Measurements from ENCODE around the gene TMPRSS11D.

Gene TMPRSS11D

DNA sequence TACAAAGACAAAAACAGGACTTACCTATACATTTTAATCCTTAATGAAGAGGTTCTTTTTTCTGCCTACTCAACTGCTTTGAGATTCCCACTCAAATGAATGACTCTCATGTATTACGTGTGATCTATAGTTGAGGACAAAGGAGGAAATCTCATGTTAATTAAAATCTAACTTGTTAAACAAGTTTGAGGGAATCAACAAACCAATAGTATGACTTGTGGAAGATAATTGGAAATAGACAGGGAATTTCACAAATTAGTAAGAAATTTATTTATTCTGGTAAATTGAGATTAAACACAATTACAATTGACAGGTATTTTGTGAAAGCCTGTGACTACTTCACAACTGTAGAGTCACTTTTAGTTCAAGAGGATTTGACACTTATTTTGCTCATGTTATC, at the start of gene TMPRSS11D:
Gene TMPRSS11D, minus strand, starts transcription at position 101 of the 400 bp plus-strand sequence. Its CDS starts 69 bp downstream, at position 32.
- Histone ChIP-seq H3K27me3 (ENCODE audit: control insufficient read depth in 5 of 5, insufficient read depth in 4 of 5, low read length in 5 of 5) (no peaks in the 10 kb centered on the region), H3K4me1 (ENCODE audit: control insufficient read depth in 5 of 5, insufficient read depth in 5 of 5, low read length in 5 of 5) (peaks cover 0 to 2% (median 0%) of the 10 kb centered on the region in 5 donors), H3K36me3 (ENCODE audit: control insufficient read depth in 5 of 5, insufficient read depth in 5 of 5, low read length in 5 of 5) (no peaks in the 10 kb centered on the region), H3K9me3 (ENCODE audit: control insufficient read depth in 5 of 5, low read length in 5 of 5) (no peaks in the 10 kb centered on the region), H3K9ac (ENCODE audit: low read length in 5 of 5) (no peak within 1 kb of the TSS), H3K27ac (ENCODE audit: low read depth, low read length) (no peak within 1 kb of the TSS), H3K4me3 (ENCODE audit: low read depth in 1 of 5, low read length in 5 of 5) (no peak within 1 kb of the TSS)

DNA sequence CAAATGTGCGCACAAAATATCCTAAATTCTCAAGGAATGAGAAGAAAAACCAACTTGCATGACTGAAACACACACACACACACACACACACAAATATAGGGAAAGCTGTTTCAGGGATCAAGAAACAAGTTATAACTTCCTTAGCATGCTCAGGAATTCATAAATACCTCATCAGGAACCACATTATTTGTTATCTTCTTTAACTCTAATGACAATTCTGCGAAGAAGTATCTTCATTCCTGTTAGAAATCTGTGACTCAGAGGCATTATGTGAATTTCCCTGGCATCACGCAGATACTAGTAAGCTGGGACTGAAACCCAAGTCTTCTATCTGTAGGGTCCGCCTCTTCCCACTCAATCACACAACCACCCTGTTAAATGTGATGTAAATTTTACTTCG, 49.2 kb upstream of the TMPRSS11D start:
- Histone ChIP-seq H3K4me1 (ENCODE audit: control insufficient read depth in 5 of 5, insufficient read depth in 5 of 5, low read length in 5 of 5) (no peaks in the 10 kb centered on the region), H3K9ac (ENCODE audit: low read length in 5 of 5) (no peak overlapping the region), H3K27ac (ENCODE audit: low read depth, low read length) (no peak overlapping the region), H3K27me3 (ENCODE audit: control insufficient read depth in 5 of 5, insufficient read depth in 4 of 5, low read length in 5 of 5) (no peaks in the 10 kb centered on the region), H3K9me3 (ENCODE audit: control insufficient read depth in 5 of 5, low read length in 5 of 5) (peaks cover 0 to 2% (median 0%) of the 10 kb centered on the region in 5 donors), H3K4me3 (ENCODE audit: low read depth in 1 of 5, low read length in 5 of 5) (no peak overlapping the region), H3K36me3 (ENCODE audit: control insufficient read depth in 5 of 5, insufficient read depth in 5 of 5, low read length in 5 of 5) (no peaks in the 10 kb centered on the region)

DNA sequence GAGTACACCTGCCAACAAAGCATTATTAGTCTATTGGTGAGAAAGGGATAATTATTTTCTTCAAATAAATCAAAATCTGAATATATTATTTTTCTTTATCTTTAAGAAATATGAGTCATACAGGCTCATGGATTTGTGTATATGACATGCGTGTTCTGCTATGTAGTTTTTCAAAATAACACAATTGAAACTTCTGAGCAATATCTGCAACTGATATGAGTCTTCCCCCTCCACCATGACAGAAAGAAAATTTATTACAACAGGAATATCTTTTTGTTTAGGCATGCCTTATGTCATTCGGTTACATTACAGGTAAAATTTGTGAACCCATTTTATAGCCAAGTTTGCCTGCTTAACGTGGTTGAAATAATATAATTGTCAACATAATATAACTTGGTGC, 47.5 kb upstream of the TMPRSS11D start:
- Histone ChIP-seq H3K9ac (ENCODE audit: low read length in 5 of 5) (no peak overlapping the region), H3K9me3 (ENCODE audit: control insufficient read depth in 5 of 5, low read length in 5 of 5) (peaks cover 0 to 5% (median 0%) of the 10 kb centered on the region in 5 donors), H3K4me1 (ENCODE audit: control insufficient read depth in 5 of 5, insufficient read depth in 5 of 5, low read length in 5 of 5) (no peaks in the 10 kb centered on the region), H3K4me3 (ENCODE audit: low read depth in 1 of 5, low read length in 5 of 5) (no peak overlapping the region), H3K36me3 (ENCODE audit: control insufficient read depth in 5 of 5, insufficient read depth in 5 of 5, low read length in 5 of 5) (no peaks in the 10 kb centered on the region), H3K27me3 (ENCODE audit: control insufficient read depth in 5 of 5, insufficient read depth in 4 of 5, low read length in 5 of 5) (no peaks in the 10 kb centered on the region), H3K27ac (ENCODE audit: low read depth, low read length) (no peak overlapping the region)

- H3K4me1 ChIP-seq (ENCODE audit: control insufficient read depth in 5 of 5, insufficient read depth in 5 of 5, low read length in 5 of 5) = no peaks in the 10 kb centered on the region
- H3K27me3 ChIP-seq (ENCODE audit: control insufficient read depth in 5 of 5, insufficient read depth in 4 of 5, low read length in 5 of 5) = no peaks in the 10 kb centered on the region
- no peak overlapping the region for H3K4me3 ChIP-seq (ENCODE audit: low read depth in 1 of 5, low read length in 5 of 5)
- no peak overlapping the region for H3K27ac ChIP-seq (ENCODE audit: low read depth, low read length)
- H3K9ac ChIP-seq (ENCODE audit: low read length in 5 of 5) = no peak overlapping the region
- H3K9me3 ChIP-seq (ENCODE audit: control insufficient read depth in 5 of 5, low read length in 5 of 5) = peaks cover 0 to 5% (median 4%) of the 10 kb centered on the region in 5 donors
- H3K36me3 ChIP-seq (ENCODE audit: control insufficient read depth in 5 of 5, insufficient read depth in 5 of 5, low read length in 5 of 5) = no peaks in the 10 kb centered on the region
These were observed 45.6 kb upstream of the TMPRSS11D start for GRCh38 chr4:67929426-67929825.

DNA sequence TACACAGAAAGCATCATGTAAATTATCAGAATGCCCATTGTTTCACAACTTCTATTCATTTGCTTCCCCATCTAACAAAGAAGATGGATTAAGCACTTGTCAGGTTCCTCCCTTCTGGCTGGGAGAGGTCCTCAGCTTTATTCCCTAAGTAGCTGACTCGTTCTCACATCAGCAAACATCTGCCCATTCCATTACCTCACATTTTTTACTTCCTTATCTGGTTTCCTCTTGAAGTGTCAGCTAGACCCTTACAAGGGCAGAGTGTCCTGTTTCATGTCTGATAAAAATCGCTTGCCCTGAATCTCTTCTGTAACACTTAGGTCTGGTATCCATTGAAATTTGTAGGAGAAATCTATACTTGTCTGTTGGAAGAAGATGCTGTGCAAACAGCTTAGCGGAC, 44.7 kb upstream of the TMPRSS11D start:
- Histone ChIP-seq H3K9ac (ENCODE audit: low read length in 5 of 5) (no peak overlapping the region), H3K9me3 (ENCODE audit: control insufficient read depth in 5 of 5, low read length in 5 of 5) (peaks cover 0 to 5% (median 4%) of the 10 kb centered on the region in 5 donors), H3K4me3 (ENCODE audit: low read depth in 1 of 5, low read length in 5 of 5) (no peak overlapping the region), H3K27ac (ENCODE audit: low read depth, low read length) (no peak overlapping the region), H3K36me3 (ENCODE audit: control insufficient read depth in 5 of 5, insufficient read depth in 5 of 5, low read length in 5 of 5) (no peaks in the 10 kb centered on the region), H3K27me3 (ENCODE audit: control insufficient read depth in 5 of 5, insufficient read depth in 4 of 5, low read length in 5 of 5) (no peaks in the 10 kb centered on the region), H3K4me1 (ENCODE audit: control insufficient read depth in 5 of 5, insufficient read depth in 5 of 5, low read length in 5 of 5) (no peaks in the 10 kb centered on the region)

GRCh38 chr4:67927251-67927650, 43.4 kb upstream of the TMPRSS11D start:
- Histone ChIP-seq H3K9me3 (ENCODE audit: control insufficient read depth in 5 of 5, low read length in 5 of 5) (peaks cover 0 to 5% (median 4%) of the 10 kb centered on the region in 5 donors), H3K36me3 (ENCODE audit: control insufficient read depth in 5 of 5, insufficient read depth in 5 of 5, low read length in 5 of 5) (no peaks in the 10 kb centered on the region), H3K27ac (ENCODE audit: low read depth, low read length) (no peak overlapping the region), H3K9ac (ENCODE audit: low read length in 5 of 5) (no peak overlapping the region), H3K27me3 (ENCODE audit: control insufficient read depth in 5 of 5, insufficient read depth in 4 of 5, low read length in 5 of 5) (no peaks in the 10 kb centered on the region), H3K4me1 (ENCODE audit: control insufficient read depth in 5 of 5, insufficient read depth in 5 of 5, low read length in 5 of 5) (no peaks in the 10 kb centered on the region), H3K4me3 (ENCODE audit: low read depth in 1 of 5, low read length in 5 of 5) (no peak overlapping the region)

GRCh38 chr4:67926485-67926884, 42.7 kb upstream of the TMPRSS11D start:
- Histone ChIP-seq H3K27me3 (ENCODE audit: control insufficient read depth in 5 of 5, insufficient read depth in 4 of 5, low read length in 5 of 5) (no peaks in the 10 kb centered on the region), H3K36me3 (ENCODE audit: control insufficient read depth in 5 of 5, insufficient read depth in 5 of 5, low read length in 5 of 5) (no peaks in the 10 kb centered on the region), H3K27ac (ENCODE audit: low read depth, low read length) (no peak overlapping the region), H3K4me3 (ENCODE audit: low read depth in 1 of 5, low read length in 5 of 5) (no peak overlapping the region), H3K9ac (ENCODE audit: low read length in 5 of 5) (no peak overlapping the region), H3K4me1 (ENCODE audit: control insufficient read depth in 5 of 5, insufficient read depth in 5 of 5, low read length in 5 of 5) (no peaks in the 10 kb centered on the region), H3K9me3 (ENCODE audit: control insufficient read depth in 5 of 5, low read length in 5 of 5) (peaks cover 0 to 5% (median 4%) of the 10 kb centered on the region in 5 donors)

DNA sequence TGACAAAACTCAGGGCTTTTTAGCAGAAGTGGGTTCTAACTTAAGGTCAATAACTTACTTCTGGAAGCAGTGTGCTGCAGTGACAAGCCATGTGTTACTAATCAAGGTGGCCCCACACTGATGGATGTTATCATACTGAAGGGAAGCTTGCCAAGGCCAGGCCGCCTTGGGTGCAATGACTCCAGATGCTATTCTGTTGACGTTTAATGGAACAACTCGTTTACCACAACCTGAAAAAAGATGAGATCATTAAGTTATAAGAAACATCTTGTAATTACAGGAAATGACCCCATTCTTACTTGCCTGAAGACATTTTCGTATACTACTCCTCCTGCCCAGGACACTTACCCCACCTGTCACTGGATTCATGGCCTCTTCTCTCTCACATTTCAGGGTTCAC, 38.9 kb upstream of the TMPRSS11D start:
- H3K9me3 ChIP-seq (ENCODE audit: control insufficient read depth in 5 of 5, low read length in 5 of 5) = peaks cover 0 to 5% (median 4%) of the 10 kb centered on the region in 5 donors
- no peaks in the 10 kb centered on the region for H3K36me3 ChIP-seq (ENCODE audit: control insufficient read depth in 5 of 5, insufficient read depth in 5 of 5, low read length in 5 of 5)
- no peak overlapping the region for H3K4me3 ChIP-seq (ENCODE audit: low read depth in 1 of 5, low read length in 5 of 5)
- no peaks in the 10 kb centered on the region for H3K27me3 ChIP-seq (ENCODE audit: control insufficient read depth in 5 of 5, insufficient read depth in 4 of 5, low read length in 5 of 5)
- no peaks in the 10 kb centered on the region for H3K4me1 ChIP-seq (ENCODE audit: control insufficient read depth in 5 of 5, insufficient read depth in 5 of 5, low read length in 5 of 5)
- H3K27ac ChIP-seq (ENCODE audit: low read depth, low read length) = no peak overlapping the region
- no peak overlapping the region for H3K9ac ChIP-seq (ENCODE audit: low read length in 5 of 5)

- H3K4me3 ChIP-seq (ENCODE audit: low read depth in 1 of 5, low read length in 5 of 5) = no peak overlapping the region
- H3K9me3 ChIP-seq (ENCODE audit: control insufficient read depth in 5 of 5, low read length in 5 of 5) = no peaks in the 10 kb centered on the region
- H3K27ac ChIP-seq (ENCODE audit: low read depth, low read length) = no peak overlapping the region
- H3K9ac ChIP-seq (ENCODE audit: low read length in 5 of 5) = no peak overlapping the region
- no peaks in the 10 kb centered on the region for H3K36me3 ChIP-seq (ENCODE audit: control insufficient read depth in 5 of 5, insufficient read depth in 5 of 5, low read length in 5 of 5)
- H3K4me1 ChIP-seq (ENCODE audit: control insufficient read depth in 5 of 5, insufficient read depth in 5 of 5, low read length in 5 of 5) = no peaks in the 10 kb centered on the region
- H3K27me3 ChIP-seq (ENCODE audit: control insufficient read depth in 5 of 5, insufficient read depth in 4 of 5, low read length in 5 of 5) = no peaks in the 10 kb centered on the region
These were observed 34.6 kb upstream of the TMPRSS11D start for GRCh38 chr4:67918428-67918827.

DNA sequence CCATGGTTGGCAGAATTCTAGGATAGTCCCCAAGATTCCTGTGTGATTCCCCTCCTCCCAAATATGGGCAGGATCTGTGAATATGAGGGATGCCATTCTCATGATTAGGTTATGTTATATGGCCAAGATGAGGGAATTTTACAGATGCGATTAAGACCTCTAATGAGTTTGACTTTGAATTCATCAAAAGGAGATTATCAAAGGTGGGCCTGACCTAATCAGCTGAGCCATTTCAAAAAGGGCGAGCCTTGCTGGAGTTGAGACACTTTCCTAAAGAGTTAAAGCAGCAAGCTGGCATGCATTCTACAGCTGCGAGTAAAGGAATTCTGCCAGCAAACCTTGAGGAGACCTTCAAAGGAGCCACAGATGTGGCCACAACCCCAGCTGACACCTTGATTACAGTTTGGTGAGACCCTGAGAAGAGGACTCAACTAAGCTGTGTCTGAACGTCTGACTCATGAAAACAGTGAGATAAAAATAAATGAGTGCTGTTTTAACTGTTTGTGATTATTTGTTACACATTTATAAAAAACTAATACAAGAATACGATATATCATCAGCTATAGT, 31.7 kb upstream of the TMPRSS11D start:
- H3K27me3 ChIP-seq (ENCODE audit: control insufficient read depth in 5 of 5, insufficient read depth in 4 of 5, low read length in 5 of 5) = no peaks in the 10 kb centered on the region
- no peaks in the 10 kb centered on the region for H3K9me3 ChIP-seq (ENCODE audit: control insufficient read depth in 5 of 5, low read length in 5 of 5)

More for the DNA sequence above, 31.7 kb upstream of the TMPRSS11D start:
- Histone ChIP-seq H3K4me3 (ENCODE audit: low read depth in 1 of 5, low read length in 5 of 5) (no peak overlapping the region), H3K9ac (ENCODE audit: low read length in 5 of 5) (no peak overlapping the region), H3K36me3 (ENCODE audit: control insufficient read depth in 5 of 5, insufficient read depth in 5 of 5, low read length in 5 of 5) (no peaks in the 10 kb centered on the region), H3K27ac (ENCODE audit: low read depth, low read length) (no peak overlapping the region), H3K4me1 (ENCODE audit: control insufficient read depth in 5 of 5, insufficient read depth in 5 of 5, low read length in 5 of 5) (no peaks in the 10 kb centered on the region)
